GM10266 (cell line): Measurements from ENCODE around the gene ATF7IP2.
"Not testable (repeated sequence)": the region's sequence is repeated elsewhere in the genome, so short reads cannot be mapped to it uniquely, and the experiment has no call there.

Source experiments
- DNase-seq: peaks from one replicate; pipeline ENCODE4 v3.0.0; 2012; ENCODE audit errors: extremely low spot score
- TF ChIP-seq, protein P1 (sequence below): IDR thresholded peaks from 2 replicates; pipeline ENCODE4 v1.5.1; 2012; ENCODE audit warnings: mild to moderate bottlenecking, low read depth; ENCODE audit not compliant: control insufficient read depth, insufficient read depth; ENCODE audit errors: missing control alignments

Gene ATF7IP2

DNA sequence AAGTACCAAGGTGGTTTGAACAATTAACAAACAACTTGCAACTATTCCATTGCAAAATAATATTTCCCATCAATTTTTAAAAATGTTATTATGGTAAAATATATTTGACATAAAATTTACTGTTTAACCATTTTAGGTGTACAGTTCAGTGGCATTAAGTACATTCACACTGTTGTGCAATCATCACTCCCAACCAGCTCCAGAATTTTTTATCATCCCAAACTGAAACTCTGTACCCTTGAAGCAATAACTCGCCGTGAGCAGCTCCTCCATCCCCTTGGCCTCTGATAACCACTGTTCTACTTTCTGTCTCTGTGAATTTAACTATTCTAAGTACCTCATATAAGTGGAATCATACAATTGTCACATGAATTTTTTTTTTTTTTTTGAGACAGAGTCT, 33.6 kb upstream of the ATF7IP2 start:
- TF ChIP-seq, protein P1, sequence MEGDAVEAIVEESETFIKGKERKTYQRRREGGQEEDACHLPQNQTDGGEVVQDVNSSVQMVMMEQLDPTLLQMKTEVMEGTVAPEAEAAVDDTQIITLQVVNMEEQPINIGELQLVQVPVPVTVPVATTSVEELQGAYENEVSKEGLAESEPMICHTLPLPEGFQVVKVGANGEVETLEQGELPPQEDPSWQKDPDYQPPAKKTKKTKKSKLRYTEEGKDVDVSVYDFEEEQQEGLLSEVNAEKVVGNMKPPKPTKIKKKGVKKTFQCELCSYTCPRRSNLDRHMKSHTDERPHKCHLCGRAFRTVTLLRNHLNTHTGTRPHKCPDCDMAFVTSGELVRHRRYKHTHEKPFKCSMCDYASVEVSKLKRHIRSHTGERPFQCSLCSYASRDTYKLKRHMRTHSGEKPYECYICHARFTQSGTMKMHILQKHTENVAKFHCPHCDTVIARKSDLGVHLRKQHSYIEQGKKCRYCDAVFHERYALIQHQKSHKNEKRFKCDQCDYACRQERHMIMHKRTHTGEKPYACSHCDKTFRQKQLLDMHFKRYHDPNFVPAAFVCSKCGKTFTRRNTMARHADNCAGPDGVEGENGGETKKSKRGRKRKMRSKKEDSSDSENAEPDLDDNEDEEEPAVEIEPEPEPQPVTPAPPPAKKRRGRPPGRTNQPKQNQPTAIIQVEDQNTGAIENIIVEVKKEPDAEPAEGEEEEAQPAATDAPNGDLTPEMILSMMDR = no peak
- no peak for DNase-seq

DNA sequence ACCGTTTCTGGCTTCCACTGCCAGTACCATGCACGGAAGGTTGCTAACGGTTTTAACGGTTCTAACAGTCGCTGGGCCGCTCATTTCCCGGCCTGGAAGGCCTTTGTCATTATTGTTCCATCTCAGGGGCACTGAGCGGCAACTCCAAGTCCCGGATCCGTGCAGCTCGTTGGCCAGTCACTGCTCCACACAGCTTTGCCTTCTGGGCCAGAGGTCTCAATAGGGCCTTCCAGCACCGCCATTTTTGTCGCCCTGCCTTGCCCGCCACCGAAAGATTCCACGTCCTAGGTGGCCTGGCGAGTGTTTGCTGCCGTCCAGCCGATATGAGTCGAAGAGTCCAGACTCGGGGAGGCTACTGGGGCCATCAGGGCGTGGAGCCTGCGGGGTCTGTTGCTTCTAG, 30.3 kb upstream of the ATF7IP2 start:
- DNase-seq = no peak
- TF ChIP-seq, protein P1 = no peak

DNA sequence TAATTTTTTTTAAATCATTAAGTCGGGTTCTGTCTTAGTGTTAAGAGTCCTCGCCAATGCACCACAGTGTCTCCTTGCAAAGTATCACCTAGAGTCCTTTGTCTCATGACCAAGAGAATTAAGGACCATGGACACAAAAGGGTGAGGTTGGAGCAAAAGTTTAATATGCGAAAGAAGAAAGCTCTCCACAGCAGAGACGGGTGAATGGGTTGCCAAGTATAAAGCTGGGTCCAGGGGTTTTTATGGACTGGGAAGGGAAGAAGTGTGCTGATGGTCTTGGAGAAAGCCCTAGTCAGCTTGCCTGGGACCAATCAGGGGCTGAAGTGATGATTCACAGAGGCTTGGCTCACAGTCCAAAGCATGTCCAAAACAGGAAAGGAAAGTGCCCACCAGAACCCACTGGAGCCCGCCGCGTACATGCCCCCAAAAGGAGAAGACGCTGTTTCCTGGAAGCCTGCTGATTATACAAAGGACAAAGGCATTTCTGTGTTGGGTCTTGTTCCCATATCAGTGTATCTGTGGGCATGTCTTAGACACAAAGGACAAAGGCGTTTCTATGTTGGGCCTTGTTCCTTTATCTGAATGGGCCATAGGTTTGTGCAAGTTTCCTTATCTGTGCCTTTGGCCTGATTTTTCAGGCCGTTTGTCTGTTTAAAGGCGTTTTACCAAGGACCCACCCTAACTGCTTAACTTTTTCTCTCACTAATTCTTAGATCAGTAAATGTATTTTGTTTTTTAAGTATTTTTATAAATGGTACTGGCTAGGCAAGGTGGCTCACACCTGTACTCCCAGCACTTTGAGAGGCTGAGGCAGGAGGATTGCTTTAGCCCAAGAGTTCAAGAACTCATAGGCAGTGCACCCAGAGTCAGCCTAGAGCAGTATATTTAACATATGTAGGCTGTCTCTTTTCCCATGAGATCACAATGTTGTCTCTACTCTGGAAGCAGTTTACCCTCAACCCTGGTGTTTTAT, 28.7 kb upstream of the ATF7IP2 start:
- no peak for DNase-seq
- TF ChIP-seq, protein P1 = no peak

DNA sequence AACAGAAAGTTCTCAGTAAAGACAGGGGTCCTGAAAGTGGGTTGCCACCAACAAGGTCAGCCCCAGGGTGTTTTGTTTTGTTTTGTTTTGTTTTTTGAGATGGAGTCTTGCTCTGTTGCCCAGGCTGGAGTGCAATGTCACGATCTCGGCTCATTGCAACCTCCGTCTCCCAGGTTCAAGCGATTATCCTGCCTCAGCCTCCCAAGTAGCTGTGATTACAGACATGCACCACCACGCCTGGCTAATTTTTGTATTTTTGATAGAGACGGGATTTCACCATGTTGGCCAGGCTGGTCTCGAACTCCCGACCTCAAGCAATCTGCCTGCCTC, 24.1 kb upstream of the ATF7IP2 start:
- DNase-seq = not testable (repeated sequence)

DNA sequence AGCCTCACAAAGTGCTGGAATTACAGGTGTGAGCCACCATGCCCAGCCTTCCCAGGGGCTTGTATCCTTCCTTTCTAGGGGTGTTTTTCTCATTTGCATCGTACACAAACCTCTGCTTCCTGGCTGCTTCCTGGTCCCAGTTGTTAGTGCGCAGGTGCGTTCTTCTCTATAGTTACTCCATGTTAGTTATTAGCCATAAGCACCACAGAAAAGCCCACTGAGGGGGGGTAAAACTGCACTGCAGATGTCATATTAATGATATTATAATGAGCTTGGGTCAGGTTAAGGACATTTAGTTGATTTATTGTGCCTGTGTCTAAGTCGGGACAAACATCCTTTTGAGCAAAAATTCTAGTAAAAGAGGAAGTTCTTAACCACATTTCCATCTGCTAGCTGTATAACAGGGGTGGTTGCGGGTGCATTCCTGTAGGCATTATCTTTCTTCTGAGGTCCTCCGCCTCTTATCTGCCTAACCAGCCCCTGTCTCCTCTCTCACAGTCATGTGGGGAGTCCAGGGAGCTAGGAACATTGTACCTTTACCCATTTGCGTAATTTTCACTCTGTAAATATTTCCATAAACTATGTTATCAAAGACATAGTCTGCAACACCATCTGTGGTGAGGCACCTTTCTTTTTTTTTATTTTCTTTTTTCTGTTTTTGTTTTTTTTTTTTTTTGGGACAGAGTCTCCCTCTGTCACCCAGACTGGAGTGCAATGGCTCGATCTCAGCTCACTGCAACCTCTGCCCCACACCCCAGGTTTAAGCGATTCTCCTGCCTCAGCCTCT, 23.6 kb upstream of the ATF7IP2 start:
- no peak for DNase-seq
- TF ChIP-seq, protein P1 = no peak

- DNase-seq = not testable (repeated sequence)
These were observed 23.0 kb upstream of the ATF7IP2 start for GRCh38 chr16:10362864-10363197.

DNA sequence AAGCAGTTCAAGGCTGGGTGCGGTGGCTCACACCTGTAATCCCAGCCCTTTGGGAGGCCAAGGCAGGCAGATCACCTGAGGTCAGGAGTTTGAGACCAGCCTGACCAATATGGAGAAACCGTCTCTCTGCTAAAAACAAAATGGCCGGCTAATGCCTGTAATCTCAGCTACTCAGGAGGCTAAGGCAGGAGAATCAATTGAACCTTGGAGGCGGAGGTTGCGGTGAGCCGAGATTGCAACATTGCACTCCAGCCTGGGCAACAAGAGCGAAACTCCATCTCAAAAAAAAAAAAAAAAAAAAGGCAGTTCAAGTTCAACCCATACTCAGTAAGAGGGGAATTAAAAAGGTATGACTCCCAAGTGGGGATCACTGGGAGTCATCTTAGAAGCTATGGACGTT, 19.2 kb upstream of the ATF7IP2 start:
- DNase-seq = not testable (repeated sequence)

DNA sequence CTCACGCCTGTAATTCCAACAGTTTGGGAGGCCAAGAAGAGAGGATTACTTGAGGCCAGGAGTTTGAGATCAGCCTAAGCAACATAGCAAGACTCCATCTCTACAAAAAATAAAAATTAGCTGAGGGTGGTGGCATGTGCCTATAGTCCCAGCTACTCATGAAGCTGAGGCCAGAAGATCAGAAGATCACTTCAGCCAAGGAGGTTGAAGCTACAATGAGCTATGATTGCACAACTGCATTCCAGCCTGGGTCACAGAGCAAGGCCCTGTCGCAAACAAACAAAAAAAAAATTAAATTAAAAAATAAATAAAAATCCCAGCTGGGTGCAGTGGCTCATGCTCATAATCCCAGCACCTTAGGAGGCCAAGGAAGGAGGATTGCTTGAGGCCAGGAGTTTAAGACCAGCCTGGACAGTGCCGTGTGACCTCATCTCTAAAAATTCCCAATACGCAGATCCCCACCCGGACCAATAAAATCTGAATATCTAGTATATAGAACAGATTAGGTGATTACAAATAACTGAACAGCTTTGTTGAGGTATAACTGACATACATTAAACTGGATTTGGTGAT, 18.2 kb upstream of the ATF7IP2 start:
- DNase-seq = no peak
- TF ChIP-seq, protein P1 = no peak
